HL-60 (cell line): ENCODE results near the gene GPR32.

ENCODE experiments used
- GABPA ChIP-seq: IDR thresholded peaks from 2 replicates; pipeline ENCODE4 v1.6.1; 2012; ENCODE audit warnings: low read depth
- POLR2AphosphoS5 ChIP-seq: IDR thresholded peaks from 2 replicates; pipeline ENCODE4 v1.6.1; 2012; ENCODE audit warnings: low read depth
- SPI1 ChIP-seq: IDR thresholded peaks from 2 replicates; pipeline ENCODE4 v1.6.1; 2012; ENCODE audit warnings: low read depth, mild to moderate bottlenecking, borderline replicate concordance
- TF ChIP-seq, protein P1 (sequence below): IDR thresholded peaks from one replicate; pipeline ENCODE4 v1.5.1; 2011; ENCODE audit warnings: low read length, control low read depth, inconsistent platforms; ENCODE audit not compliant: insufficient read depth

DNA sequence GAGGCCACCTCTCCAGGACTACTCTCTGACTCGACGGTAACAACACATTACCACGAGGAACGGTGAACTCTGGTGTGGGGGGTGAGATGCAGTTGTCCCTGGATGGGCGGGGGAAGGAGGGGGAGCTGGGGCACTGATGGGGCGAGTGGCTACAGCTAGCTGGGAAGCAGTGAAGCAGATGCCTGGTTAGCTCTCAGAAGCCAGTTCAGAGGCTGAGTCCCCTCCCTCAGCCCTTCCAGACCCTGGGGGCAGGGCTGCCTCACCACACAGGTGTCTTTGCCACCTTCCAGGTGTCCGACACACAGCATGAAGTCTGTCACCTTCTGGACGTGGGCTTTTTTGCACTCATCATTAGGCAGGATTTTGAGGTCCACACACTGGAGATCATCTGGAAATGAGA is 49.4 kb downstream of the GPR32 start:
- TF ChIP-seq, protein P1, sequence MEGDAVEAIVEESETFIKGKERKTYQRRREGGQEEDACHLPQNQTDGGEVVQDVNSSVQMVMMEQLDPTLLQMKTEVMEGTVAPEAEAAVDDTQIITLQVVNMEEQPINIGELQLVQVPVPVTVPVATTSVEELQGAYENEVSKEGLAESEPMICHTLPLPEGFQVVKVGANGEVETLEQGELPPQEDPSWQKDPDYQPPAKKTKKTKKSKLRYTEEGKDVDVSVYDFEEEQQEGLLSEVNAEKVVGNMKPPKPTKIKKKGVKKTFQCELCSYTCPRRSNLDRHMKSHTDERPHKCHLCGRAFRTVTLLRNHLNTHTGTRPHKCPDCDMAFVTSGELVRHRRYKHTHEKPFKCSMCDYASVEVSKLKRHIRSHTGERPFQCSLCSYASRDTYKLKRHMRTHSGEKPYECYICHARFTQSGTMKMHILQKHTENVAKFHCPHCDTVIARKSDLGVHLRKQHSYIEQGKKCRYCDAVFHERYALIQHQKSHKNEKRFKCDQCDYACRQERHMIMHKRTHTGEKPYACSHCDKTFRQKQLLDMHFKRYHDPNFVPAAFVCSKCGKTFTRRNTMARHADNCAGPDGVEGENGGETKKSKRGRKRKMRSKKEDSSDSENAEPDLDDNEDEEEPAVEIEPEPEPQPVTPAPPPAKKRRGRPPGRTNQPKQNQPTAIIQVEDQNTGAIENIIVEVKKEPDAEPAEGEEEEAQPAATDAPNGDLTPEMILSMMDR: no peak
- TF ChIP-seq GABPA (no peak), POLR2AphosphoS5 (no peak), SPI1 (no peak)
